ENCODE results near the gene TAS2R38. TPM values are rescaled to one million over a fixed set of nuclear protein-coding genes. Genes with fewer than 3 reads are reported as not detected.

TAS2R38 gene
- total RNA-seq, 2 donors from 2014 or later = not detected

GRCh38 chr7:141930211-141930610, 43.4 kb downstream of the TAS2R38 start:
- Mint-ChIP-seq H3K4me1 (no peaks in the 10 kb centered on the region), H3K36me3 (ENCODE audit: low read depth) (no peaks in the 10 kb centered on the region), H3K9me3 (peaks cover 3% of the 10 kb centered on the region), H3K4me3 (no peak overlapping the region), H3K27ac (no peak overlapping the region), H3K27me3 (ENCODE audit: insufficient read depth) (no peaks in the 10 kb centered on the region)
- Histone ChIP-seq H3K27me3 (ENCODE audit: control insufficient read depth, insufficient read depth, low read length, poor library complexity, severe bottlenecking) (no peaks in the 10 kb centered on the region), H3K9ac (ENCODE audit: extremely low read depth, low read length, poor library complexity, severe bottlenecking) (no peak overlapping the region), H3K36me3 (ENCODE audit: control insufficient read depth, insufficient read depth, low read length) (no peaks in the 10 kb centered on the region), H3K4me1 (ENCODE audit: control insufficient read depth, insufficient read depth, low read length) (no peaks in the 10 kb centered on the region), H3K9me3 (ENCODE audit: control insufficient read depth, low read length) (no peaks in the 10 kb centered on the region), H3K4me3 (ENCODE audit: low read length) (no peak overlapping the region), H3K27ac (ENCODE audit: low read depth, low read length) (no peak overlapping the region)
- WGBS, 2 experiments (ENCODE audit: insufficient coverage in 1 of 2, insufficient read length in 1 of 2) = 93 to 97% methylated on average over 5 of the region's 5 CpGs
- TF ChIP-seq CTCF (conservative IDR thresholded peaks at IDR 0.05) = no peak
- peak; percentile 50 for DNase-seq

GRCh38 chr7:141928845-141929195, 44.8 kb downstream of the TAS2R38 start:
- no peaks in the 10 kb centered on the region for H3K27me3 Mint-ChIP-seq (ENCODE audit: insufficient read depth)
- H3K4me1 ChIP-seq (ENCODE audit: control insufficient read depth, insufficient read depth, low read length) = no peaks in the 10 kb centered on the region
- H3K9ac ChIP-seq (ENCODE audit: extremely low read depth, low read length, poor library complexity, severe bottlenecking) = no peak overlapping the region
- no peaks in the 10 kb centered on the region for H3K9me3 ChIP-seq (ENCODE audit: control insufficient read depth, low read length)
- H3K36me3 Mint-ChIP-seq (ENCODE audit: low read depth) = no peaks in the 10 kb centered on the region
- H3K27ac Mint-ChIP-seq = no peak overlapping the region
- H3K4me1 Mint-ChIP-seq = no peaks in the 10 kb centered on the region
- DNase-seq = no peak
- no peak overlapping the region for H3K4me3 ChIP-seq (ENCODE audit: low read length)
- no peak for TF ChIP-seq CTCF (conservative IDR thresholded peaks at IDR 0.05)
- 89 to 100% methylated on average over 1 to 3 of the region's 3 CpGs for WGBS, 2 experiments (ENCODE audit: insufficient coverage in 1 of 2, insufficient read length in 1 of 2)
- peaks cover 3% of the 10 kb centered on the region for H3K9me3 Mint-ChIP-seq
- no peak overlapping the region for H3K27ac ChIP-seq (ENCODE audit: low read depth, low read length)
- H3K4me3 Mint-ChIP-seq = no peak overlapping the region
- H3K36me3 ChIP-seq (ENCODE audit: control insufficient read depth, insufficient read depth, low read length) = no peaks in the 10 kb centered on the region
- H3K27me3 ChIP-seq (ENCODE audit: control insufficient read depth, insufficient read depth, low read length, poor library complexity, severe bottlenecking) = no peaks in the 10 kb centered on the region

- Histone ChIP-seq H3K9me3 (ENCODE audit: control insufficient read depth, low read length) (no peaks in the 10 kb centered on the region), H3K27me3 (ENCODE audit: control insufficient read depth, insufficient read depth, low read length, poor library complexity, severe bottlenecking) (no peaks in the 10 kb centered on the region), H3K36me3 (ENCODE audit: control insufficient read depth, insufficient read depth, low read length) (no peaks in the 10 kb centered on the region), H3K4me1 (ENCODE audit: control insufficient read depth, insufficient read depth, low read length) (no peaks in the 10 kb centered on the region), H3K27ac (ENCODE audit: low read depth, low read length) (no peak overlapping the region), H3K4me3 (ENCODE audit: low read length) (no peak overlapping the region), H3K9ac (ENCODE audit: extremely low read depth, low read length, poor library complexity, severe bottlenecking) (no peak overlapping the region)
- no peaks in the 10 kb centered on the region for H3K27me3 Mint-ChIP-seq (ENCODE audit: insufficient read depth)
- WGBS, 2 experiments (ENCODE audit: insufficient coverage in 1 of 2, insufficient read length in 1 of 2) = 89 to 94% methylated on average over 2 of the region's 2 CpGs
- DNase-seq = no peak
- no peaks in the 10 kb centered on the region for H3K36me3 Mint-ChIP-seq (ENCODE audit: low read depth)
- no peak overlapping the region for H3K27ac Mint-ChIP-seq
- no peak overlapping the region for H3K4me3 Mint-ChIP-seq
- peaks cover 3% of the 10 kb centered on the region for H3K9me3 Mint-ChIP-seq
- H3K4me1 Mint-ChIP-seq = no peaks in the 10 kb centered on the region
- no peak for TF ChIP-seq CTCF (conservative IDR thresholded peaks at IDR 0.05)
Observed at GRCh38 chr7:141928146-141928844, 45.3 kb downstream of the TAS2R38 start.

Other genes with a start within 250 kb of the TAS2R38 start
- 100 to 1,000 TPM; 179 to 194 TPM for gene SSBP1, start 235.4 kb downstream of the TAS2R38 start, total RNA-seq
- 1 to 10 TPM; 1.6 to 2.6 TPM for gene TAS2R3, start 209.7 kb downstream of the TAS2R38 start, total RNA-seq
- gene TAS2R4, start 197.1 kb downstream of the TAS2R38 start, total RNA-seq = 1 to 10 TPM; 2.3 to 2.5 TPM
- 1 to 10 TPM; 3.1 to 3.6 TPM for gene TAS2R5, start 183.6 kb downstream of the TAS2R38 start, total RNA-seq
- not detected for gene PRSS37, start 132.3 kb downstream of the TAS2R38 start, total RNA-seq
- gene OR9A4, start 57.4 kb downstream of the TAS2R38 start, total RNA-seq = not detected
- not detected for gene CLEC5A, start 26.8 kb downstream of the TAS2R38 start, total RNA-seq
- under 1 TPM; 0.33 to 0.37 TPM for gene MGAM, start 22.1 kb upstream of the TAS2R38 start, total RNA-seq
- gene MGAM2, start 137.9 kb upstream of the TAS2R38 start, total RNA-seq = under 1 TPM; 0.15 to 0.40 TPM